IgD-negative memory B cell (primary cell): Measurements from ENCODE around the gene NFATC2IP. TPM values are rescaled to one million over a fixed set of nuclear protein-coding genes. Genes with fewer than 3 reads are reported as not detected.

Source experiments
- H3K27ac Mint-ChIP-seq, 3 donors: one replicate each; pipeline ENCODE4 v1.8.0; 2020 to 2022; ENCODE audit warnings: mild to moderate bottlenecking in 3 of 3, mixed read lengths in 3 of 3, moderate library complexity in 1 of 3
- H3K27me3 Mint-ChIP-seq: one replicate; pipeline ENCODE4 v1.8.0; 2021; ENCODE audit warnings: mixed read lengths
- H3K36me3 Mint-ChIP-seq: one replicate; pipeline ENCODE4 v1.8.0; 2020; ENCODE audit warnings: mild to moderate bottlenecking, mixed read lengths
- H3K4me1 Mint-ChIP-seq, 3 donors: one replicate each; pipeline ENCODE4 v1.8.0; 2020 to 2022; ENCODE audit warnings: mixed read lengths in 3 of 3, mild to moderate bottlenecking in 1 of 3
- H3K4me3 Mint-ChIP-seq, 4 donors: one replicate each; pipeline ENCODE4 v1.8.0; 2020 to 2022; ENCODE audit warnings: mild to moderate bottlenecking in 4 of 4, mixed read lengths in 4 of 4, moderate library complexity in 3 of 4
- H3K9me3 Mint-ChIP-seq, 3 donors: one replicate each; pipeline ENCODE4 v1.8.0; 2020 to 2021; ENCODE audit warnings: mixed read lengths in 3 of 3, mild to moderate bottlenecking in 1 of 3
- polyA plus RNA-seq: library from polyadenylated mRNA; unstranded; fragments of 300-500 nt; fragmentation: Illumina TruSeq; gene quantifications from one replicate; pipeline ENCODE4 v1.2.3, GENCODE V29; 2021

The NFATC2IP gene
- polyA plus RNA-seq, 1 donor from 2014 or later = 29.6 TPM

GRCh38 chr16:29011851-29012250 is 61.1 kb downstream of the NFATC2IP start:
- H3K4me3 Mint-ChIP-seq = no peak overlapping the region
- H3K27me3 Mint-ChIP-seq = peaks cover 4% of the 10 kb centered on the region
- peaks cover 0 to 4% (median 0%) of the 10 kb centered on the region in 3 donors for H3K4me1 Mint-ChIP-seq
- peak overlapping the region in 1 of 3 donors; percentile 82 for H3K27ac Mint-ChIP-seq
- peaks cover 1% of the 10 kb centered on the region for H3K36me3 Mint-ChIP-seq
- no peaks in the 10 kb centered on the region for H3K9me3 Mint-ChIP-seq

- Mint-ChIP-seq H3K27ac (no peak overlapping the region), H3K27me3 (peaks cover 2% of the 10 kb centered on the region), H3K36me3 (peaks cover 1% of the 10 kb centered on the region), H3K9me3 (no peaks in the 10 kb centered on the region), H3K4me3 (peak overlapping the region in 1 of 4 donors; percentile 39), H3K4me1 (peaks cover 0 to 4% (median 0%) of the 10 kb centered on the region in 3 donors)
Observed at GRCh38 chr16:29012913-29013553, 62.3 kb downstream of the NFATC2IP start.

DNA sequence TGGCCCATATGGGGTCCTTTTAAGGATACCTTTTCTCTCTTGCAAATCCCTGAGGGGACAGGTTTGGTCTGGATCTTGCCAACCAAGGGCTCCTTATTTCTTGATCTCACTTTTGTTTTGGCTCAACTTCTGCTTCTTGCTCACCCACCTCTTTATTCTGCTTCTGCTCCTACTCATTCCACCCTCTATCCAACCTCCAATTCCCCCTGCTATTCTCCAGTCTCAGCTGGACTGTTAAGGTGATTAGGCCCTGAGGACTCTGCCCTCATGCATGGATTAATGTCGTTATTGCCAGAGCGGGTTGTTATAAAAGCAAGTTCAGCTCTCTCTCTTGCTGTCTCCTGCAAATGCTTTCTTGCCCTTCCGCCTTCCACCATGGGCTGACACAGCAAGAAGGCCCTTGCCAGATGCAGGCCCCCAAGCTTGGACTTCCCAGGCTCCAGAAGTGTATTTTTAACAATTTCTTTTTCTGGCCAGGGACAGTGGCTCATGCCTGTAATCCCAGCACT is 63.9 kb downstream of the NFATC2IP start:
- Mint-ChIP-seq H3K27ac (no peak overlapping the region), H3K9me3 (no peaks in the 10 kb centered on the region), H3K4me1 (peaks cover 0 to 1% (median 0%) of the 10 kb centered on the region in 3 donors), H3K36me3 (peaks cover 1% of the 10 kb centered on the region), H3K27me3 (peaks cover 3% of the 10 kb centered on the region), H3K4me3 (no peak overlapping the region)

Other genes with a start within 250 kb of the NFATC2IP start
- 255 TPM for gene EIF3C, start 239.5 kb upstream of the NFATC2IP start, polyA plus RNA-seq
- gene NPIPB9, start 199.2 kb upstream of the NFATC2IP start, polyA plus RNA-seq = 0.31 TPM
- gene ATXN2L, start 127.9 kb upstream of the NFATC2IP start, polyA plus RNA-seq = 35.9 TPM
- 139 TPM for gene TUFM, start 104.6 kb upstream of the NFATC2IP start, polyA plus RNA-seq
- 5.2 TPM for gene SH2B1, start 87.1 kb upstream of the NFATC2IP start, polyA plus RNA-seq
- gene ATP2A1, start 72.4 kb upstream of the NFATC2IP start, polyA plus RNA-seq = not detected
- 31.7 TPM for gene RABEP2, start 25.7 kb upstream of the NFATC2IP start, polyA plus RNA-seq
- gene CD19, start 19.0 kb upstream of the NFATC2IP start, polyA plus RNA-seq = 185 TPM
- gene SPNS1, start 23.8 kb downstream of the NFATC2IP start, polyA plus RNA-seq = 20.9 TPM
- gene LAT, start 34.1 kb downstream of the NFATC2IP start, polyA plus RNA-seq = 8.3 TPM